ENCODE data around the gene ALG12.

Gene ALG12

DNA sequence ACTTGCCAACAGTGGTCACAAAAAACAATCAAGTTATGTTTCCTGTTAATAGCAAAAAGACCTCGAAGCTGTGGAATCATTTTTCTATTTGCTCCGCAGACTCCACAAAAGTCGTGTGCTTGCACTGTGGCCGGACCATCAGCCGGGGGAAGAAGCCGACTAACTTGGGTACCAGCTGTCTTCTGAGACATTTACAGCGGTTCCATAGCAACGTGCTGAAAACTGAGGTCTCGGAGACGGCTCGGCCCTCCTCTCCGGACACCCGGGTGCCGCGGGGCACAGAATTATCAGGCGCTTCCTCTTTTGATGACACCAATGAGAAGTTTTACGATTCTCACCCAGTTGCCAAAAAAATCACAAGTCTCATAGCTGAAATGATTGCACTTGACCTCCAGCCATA is 33.0 kb downstream of the ALG12 start:
- no peak for ATAC-seq
- no peak overlapping the region for H3K27ac Mint-ChIP-seq
- H3K9me3 Mint-ChIP-seq, result no peaks in the 10 kb centered on the region
- no peaks in the 10 kb centered on the region for H3K27me3 Mint-ChIP-seq
- H3K4me1 Mint-ChIP-seq, result peaks cover 22% of the 10 kb centered on the region
- DNase-seq, result no peak
- no peak overlapping the region for H3K4me3 Mint-ChIP-seq

DNA sequence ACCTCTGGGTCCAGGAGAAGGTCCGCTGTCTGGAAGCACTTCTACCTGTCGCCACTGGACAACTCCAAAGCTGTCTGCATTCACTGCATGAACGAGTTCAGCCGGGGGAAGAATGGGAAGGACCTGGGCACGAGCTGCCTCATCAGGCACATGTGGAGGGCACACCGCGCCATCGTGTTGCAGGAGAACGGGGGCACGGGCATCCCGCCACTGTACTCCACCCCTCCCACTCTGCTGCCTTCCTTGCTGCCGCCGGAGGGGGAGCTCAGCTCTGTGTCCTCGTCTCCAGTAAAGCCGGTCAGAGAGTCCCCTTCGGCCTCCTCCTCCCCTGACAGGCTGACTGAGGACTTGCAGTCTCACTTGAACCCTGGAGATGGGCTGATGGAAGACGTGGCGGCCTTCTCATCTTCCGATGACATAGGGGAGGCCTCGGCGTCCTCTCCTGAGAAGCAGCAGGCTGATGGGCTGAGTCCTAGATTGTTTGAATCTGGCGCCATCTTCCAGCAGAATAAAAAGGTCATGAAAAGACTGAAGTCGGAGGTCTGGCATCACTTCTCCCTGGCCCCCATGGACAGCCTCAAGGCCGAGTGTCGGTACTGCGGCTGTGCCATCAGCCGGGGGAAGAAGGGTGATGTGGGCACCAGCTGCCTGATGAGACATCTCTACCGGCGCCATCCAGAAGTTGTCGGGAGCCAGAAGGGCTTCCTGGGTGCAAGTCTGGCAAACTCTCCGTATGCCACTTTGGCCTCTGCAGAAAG is 33.6 kb downstream of the ALG12 start:
- Mint-ChIP-seq H3K27ac (no peak overlapping the region), H3K4me3 (no peak overlapping the region), H3K4me1 (peaks cover 27% of the 10 kb centered on the region), H3K27me3 (no peaks in the 10 kb centered on the region), H3K9me3 (no peaks in the 10 kb centered on the region)
- no peak for DNase-seq
- ATAC-seq, result no peak

GRCh38 chr22:49884075-49884474 is 34.2 kb downstream of the ALG12 start:
- no peaks in the 10 kb centered on the region for H3K27me3 Mint-ChIP-seq
- H3K27ac Mint-ChIP-seq, result peak overlapping the region in 1 of 2 donors; percentile 10
- H3K4me3 Mint-ChIP-seq, result no peak overlapping the region
- ATAC-seq, result no peak
- no peaks in the 10 kb centered on the region for H3K9me3 Mint-ChIP-seq
- DNase-seq, result no peak
- peaks cover 27% of the 10 kb centered on the region for H3K4me1 Mint-ChIP-seq

GRCh38 chr22:49883294-49883640 is 35.0 kb downstream of the ALG12 start:
- H3K27ac Mint-ChIP-seq, result no peak overlapping the region
- H3K27me3 Mint-ChIP-seq, result no peaks in the 10 kb centered on the region
- ATAC-seq, result no peak
- no peak overlapping the region for H3K4me3 Mint-ChIP-seq
- peaks cover 27% of the 10 kb centered on the region for H3K4me1 Mint-ChIP-seq
- no peak for DNase-seq
- no peaks in the 10 kb centered on the region for H3K9me3 Mint-ChIP-seq

DNA sequence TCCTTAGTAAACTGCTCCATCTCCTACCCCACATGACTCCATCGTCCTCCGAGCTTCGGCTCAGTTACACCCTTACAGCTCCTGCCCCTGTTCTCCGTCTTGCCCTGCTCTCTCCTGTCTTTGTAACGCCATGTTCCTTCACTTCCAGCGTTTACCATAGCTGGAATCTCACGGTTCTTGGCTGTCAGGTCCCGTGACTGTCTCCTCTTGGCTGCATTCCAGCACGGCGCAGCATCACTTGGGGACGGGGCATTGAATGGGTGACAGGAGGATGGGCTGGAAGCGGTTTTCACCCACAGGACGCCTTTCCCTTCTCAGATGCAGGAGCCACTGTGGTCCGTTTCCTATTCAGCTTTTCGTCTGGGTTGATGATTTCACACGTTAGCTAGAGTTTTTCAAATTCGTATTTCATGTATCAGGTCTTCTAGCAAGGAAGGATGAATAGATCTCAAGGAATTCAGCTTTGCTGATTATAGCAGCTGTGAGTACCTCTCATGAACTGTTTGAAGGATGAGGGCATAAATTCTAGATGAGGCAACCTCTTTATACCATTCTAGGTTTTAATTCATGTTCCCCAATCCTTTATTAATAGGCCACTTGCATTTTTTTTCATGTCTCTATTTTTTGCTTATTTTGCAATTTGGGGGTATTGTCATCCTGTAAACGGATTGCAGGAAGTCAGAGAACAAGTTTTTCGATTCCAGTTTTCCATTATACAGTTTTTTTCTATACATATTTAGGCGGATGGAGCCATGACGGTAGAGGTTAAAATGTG is 35.5 kb downstream of the ALG12 start:
- DNase-seq (no peak), ATAC-seq (no peak)
- Mint-ChIP-seq H3K27ac (peak overlapping the region in 1 of 2 donors; percentile 45), H3K9me3 (no peaks in the 10 kb centered on the region), H3K27me3 (no peaks in the 10 kb centered on the region), H3K4me1 (peaks cover 27% of the 10 kb centered on the region), H3K4me3 (no peak overlapping the region)

DNA sequence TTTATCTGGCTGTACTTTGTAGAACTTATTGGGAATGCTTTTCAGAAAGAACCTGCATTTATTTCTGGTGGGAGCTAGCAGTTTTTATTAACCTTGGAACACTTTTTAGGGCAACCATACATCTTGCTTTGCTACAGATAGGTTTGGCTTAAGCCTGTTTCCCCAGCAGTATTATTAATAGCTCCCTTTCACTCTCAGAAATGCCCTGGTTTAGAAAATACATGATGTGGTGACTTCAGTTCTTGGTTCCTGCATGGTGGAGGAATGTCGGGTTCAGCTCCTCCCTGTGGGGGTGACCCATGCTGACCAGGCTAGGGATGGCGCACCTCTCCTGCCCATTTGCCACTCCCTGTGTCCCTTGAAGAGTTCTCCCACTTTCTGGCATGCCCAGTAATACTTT is 36.4 kb downstream of the ALG12 start:
- DNase-seq (no peak), ATAC-seq (no peak)
- Mint-ChIP-seq H3K4me1 (peaks cover 25% of the 10 kb centered on the region), H3K4me3 (no peak overlapping the region), H3K9me3 (no peaks in the 10 kb centered on the region), H3K27me3 (no peaks in the 10 kb centered on the region), H3K27ac (peak overlapping the region in 1 of 2 donors; percentile 46)

- no peaks in the 10 kb centered on the region for H3K9me3 Mint-ChIP-seq
- peak overlapping the region in 1 of 2 donors; percentile 55 for H3K4me3 Mint-ChIP-seq
- ATAC-seq (no peak), DNase-seq (no peak)
- H3K27me3 Mint-ChIP-seq, result no peaks in the 10 kb centered on the region
- peak overlapping the region; percentile 77 to 80 for H3K27ac Mint-ChIP-seq
- H3K4me1 Mint-ChIP-seq, result peaks cover 23% of the 10 kb centered on the region
These were observed 38.0 kb downstream of the ALG12 start for GRCh38 chr22:49880281-49880680.

- ATAC-seq, result no peak
- Mint-ChIP-seq H3K27ac (no peak overlapping the region), H3K4me3 (peak overlapping the region in 1 of 2 donors; percentile 55), H3K4me1 (peaks cover 23% of the 10 kb centered on the region), H3K27me3 (no peaks in the 10 kb centered on the region), H3K9me3 (no peaks in the 10 kb centered on the region)
- DNase-seq, result no peak
These were observed 38.4 kb downstream of the ALG12 start for GRCh38 chr22:49879871-49880270.

DNA sequence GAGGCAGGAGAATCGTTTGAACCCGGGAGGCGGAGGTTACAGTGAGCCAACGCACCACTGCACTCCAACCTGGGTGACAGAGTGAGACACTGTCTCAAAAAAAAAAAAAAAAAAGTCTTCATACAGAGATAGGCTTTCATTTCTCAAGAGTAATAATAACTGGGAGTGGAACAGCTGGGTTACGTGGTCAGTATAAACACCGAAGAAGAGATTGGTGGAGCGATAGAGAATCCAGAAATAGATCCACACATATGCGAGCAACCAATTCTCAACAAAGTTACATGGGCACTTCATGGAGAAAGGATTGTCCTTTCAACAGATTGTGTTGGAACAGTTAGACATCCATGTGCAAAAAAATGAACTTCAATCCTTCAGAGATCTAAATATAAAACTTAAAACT is 40.0 kb downstream of the ALG12 start:
- DNase-seq, result no peak
- Mint-ChIP-seq H3K4me1 (peaks cover 23% of the 10 kb centered on the region), H3K9me3 (no peaks in the 10 kb centered on the region)

DNA sequence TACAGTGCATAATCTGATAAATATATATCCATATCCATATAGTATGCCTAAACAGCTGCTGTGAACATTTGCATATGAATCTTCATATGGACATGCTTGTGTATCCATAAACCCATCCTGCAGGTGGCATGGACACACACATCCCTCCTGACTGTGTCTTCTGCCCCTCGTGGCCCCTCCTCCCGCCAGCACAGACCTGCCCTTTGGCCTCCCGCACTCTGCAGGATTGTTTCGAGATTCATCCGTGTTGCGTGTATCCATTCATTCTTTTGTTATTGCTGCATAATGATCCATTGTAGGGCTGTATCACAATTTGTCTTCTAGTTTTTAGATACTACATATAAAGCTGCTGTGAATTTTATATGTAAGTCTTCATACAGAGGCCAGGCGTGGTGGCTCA is 40.6 kb downstream of the ALG12 start:
- Mint-ChIP-seq H3K27ac (no peak overlapping the region), H3K4me3 (no peak overlapping the region), H3K4me1 (peaks cover 21% of the 10 kb centered on the region), H3K27me3 (no peaks in the 10 kb centered on the region), H3K9me3 (no peaks in the 10 kb centered on the region)
- DNase-seq (no peak), ATAC-seq (no peak)

More for the DNA sequence above, 40.0 kb downstream of the ALG12 start:
- no peak for ATAC-seq
- H3K27me3 Mint-ChIP-seq, result no peaks in the 10 kb centered on the region
- no peak overlapping the region for H3K27ac Mint-ChIP-seq
- H3K4me3 Mint-ChIP-seq, result no peak overlapping the region

DNA sequence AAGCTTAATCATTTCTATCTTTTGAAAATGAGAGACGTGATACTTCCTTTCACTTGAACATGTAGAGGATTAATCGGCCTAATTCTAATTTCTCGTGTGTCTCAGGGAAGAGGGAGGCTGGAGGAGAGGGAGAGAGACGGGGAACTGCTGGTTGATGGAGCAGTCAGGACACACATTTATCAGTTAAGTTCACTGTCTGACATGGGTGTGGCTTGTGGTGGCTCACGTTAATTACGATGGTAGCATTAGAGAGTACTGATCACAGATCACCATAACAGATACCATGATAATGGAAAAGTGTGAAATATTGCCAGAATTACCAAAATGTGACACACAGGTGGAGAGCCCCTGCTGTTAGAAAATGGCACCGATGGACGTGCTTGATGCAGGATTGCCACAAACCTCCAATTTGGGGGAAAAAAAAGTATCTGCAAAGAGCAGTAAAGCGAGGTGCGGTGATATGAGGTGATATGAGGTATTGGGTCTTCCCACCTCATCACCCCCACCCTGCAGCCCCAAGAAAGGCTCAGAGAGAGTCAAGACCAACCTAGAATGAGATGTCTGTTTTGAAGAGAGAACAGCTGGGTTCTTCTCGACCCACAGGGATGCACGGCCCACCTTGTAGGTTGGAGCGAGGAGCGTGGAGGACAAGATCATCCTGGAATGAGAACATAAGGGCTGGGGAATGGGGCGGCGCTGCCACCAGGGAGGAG is 44.9 kb downstream of the ALG12 start:
- H3K27ac Mint-ChIP-seq, result peak overlapping the region in 1 of 2 donors; percentile 50

GRCh38 chr22:49872347-49872746 is 45.9 kb downstream of the ALG12 start:
- no peak for ATAC-seq
- Mint-ChIP-seq H3K27me3 (no peaks in the 10 kb centered on the region), H3K4me1 (peaks cover 28% of the 10 kb centered on the region), H3K4me3 (no peak overlapping the region), H3K9me3 (peaks cover 8 to 17% of the 10 kb centered on the region in 2 donors), H3K27ac (no peak overlapping the region)
- DNase-seq, result no peak

More for the DNA sequence above, 44.9 kb downstream of the ALG12 start:
- ATAC-seq (no peak), DNase-seq (no peak)
- H3K4me3 Mint-ChIP-seq, result no peak overlapping the region
- H3K9me3 Mint-ChIP-seq, result peaks cover 8 to 10% of the 10 kb centered on the region in 2 donors
- no peaks in the 10 kb centered on the region for H3K27me3 Mint-ChIP-seq
- H3K4me1 Mint-ChIP-seq, result peaks cover 18% of the 10 kb centered on the region

DNA sequence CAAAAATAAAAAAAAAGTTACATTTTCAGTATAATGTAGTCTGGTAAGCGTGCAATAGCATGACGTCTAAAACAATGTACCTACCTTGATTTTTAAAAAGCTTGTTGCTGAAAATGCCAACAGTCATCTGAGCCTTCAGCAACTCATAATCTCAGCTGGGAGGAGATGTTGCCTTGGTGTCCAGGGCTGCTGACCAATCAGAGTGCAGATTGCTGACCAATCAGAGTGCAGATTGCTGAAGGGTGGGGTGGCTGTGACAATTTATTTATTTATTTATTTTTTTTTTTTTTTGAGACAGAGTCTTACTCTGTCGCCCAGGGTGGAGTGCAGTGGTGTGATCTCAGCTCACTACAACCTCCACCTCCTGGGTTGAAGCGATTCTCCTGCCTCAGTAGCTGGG is 46.8 kb downstream of the ALG12 start:
- Mint-ChIP-seq H3K4me1 (peaks cover 37% of the 10 kb centered on the region), H3K4me3 (no peak overlapping the region), H3K27ac (no peak overlapping the region), H3K9me3 (peaks cover 11 to 26% of the 10 kb centered on the region in 2 donors), H3K27me3 (no peaks in the 10 kb centered on the region)
- ATAC-seq, result no peak
- no peak for DNase-seq

GRCh38 chr22:49869845-49870712 is 48.2 kb downstream of the ALG12 start:
- H3K27ac Mint-ChIP-seq, result no peak overlapping the region
- no peaks in the 10 kb centered on the region for H3K27me3 Mint-ChIP-seq
- ATAC-seq, result no peak
- H3K9me3 Mint-ChIP-seq, result peaks cover 22 to 27% of the 10 kb centered on the region in 2 donors
- H3K4me1 Mint-ChIP-seq, result peaks cover 37% of the 10 kb centered on the region
- DNase-seq, result no peak
- H3K4me3 Mint-ChIP-seq, result no peak overlapping the region

All from stimulated activated naive CD8-positive, alpha-beta T cell treated with anti-CD3 and anti-CD28 coated beads, Interleukin-15, amount 100 ng/mL, for 72 hours (primary cell).